K562 (cell line): ENCODE measurements around the gene BBC3. TPM values are rescaled to one million over a fixed set of nuclear protein-coding genes. Genes with fewer than 3 reads are reported as not detected.

Source experiments
- BCL6 ChIP-seq: fragments of 250-450 bp; sonication (Bioruptor Pico); IDR thresholded peaks from 2 replicates; pipeline ENCODE4 v1.4.0; 2020
- CBFA2T3 ChIP-seq: fragments of 450-650 bp; IDR thresholded peaks from 2 replicates; pipeline ENCODE4 v1.6.1; 2017
- GATA2 ChIP-seq: sonication (generic); formaldehyde crosslinking; IDR thresholded peaks from 2 replicates; pipeline ENCODE4 v1.4.0; 2020; ENCODE audit warnings: mild to moderate bottlenecking, missing genetic modification reagents
- HMGN3 ChIP-seq: IDR thresholded peaks from 2 replicates; pipeline ENCODE4 v1.6.1; 2011; ENCODE audit warnings: borderline replicate concordance, low read depth, mild to moderate bottlenecking, mixed read lengths, low read length; ENCODE audit not compliant: insufficient read length; ENCODE audit errors: extremely low read depth
- NFYB ChIP-seq: IDR thresholded peaks from 2 replicates; pipeline ENCODE4 v1.6.1; 2011; ENCODE audit warnings: mild to moderate bottlenecking, moderate library complexity; ENCODE audit not compliant: insufficient read length; ENCODE audit errors: extremely low read depth
- PURB ChIP-seq: sonication (generic); formaldehyde crosslinking; IDR thresholded peaks from 2 replicates; pipeline ENCODE4 v1.9.0; 2021; ENCODE audit warnings: low read depth, mild to moderate bottlenecking, missing genetic modification reagents
- SMARCE1 ChIP-seq: fragments of 450-650 bp; IDR thresholded peaks from 2 replicates; pipeline ENCODE4 v1.7.1; 2016; ENCODE audit warnings: mild to moderate bottlenecking
- STAT5A ChIP-seq: IDR thresholded peaks from 2 replicates; pipeline ENCODE4 v1.6.1; 2012; ENCODE audit warnings: low read length, inconsistent platforms, borderline replicate concordance
- TBL1XR1 ChIP-seq, 2 experiments: IDR thresholded peaks; 2 replicates each; pipeline ENCODE4 v1.6.1; 2012; ENCODE audit warnings: improper control_type of control experiment in 2 of 2, low read length in 2 of 2, mild to moderate bottlenecking in 1 of 2
- TCF15 ChIP-seq: fragments of 250-450 bp; sonication (Bioruptor Pico); IDR thresholded peaks from 2 replicates; pipeline ENCODE4 v1.8.0; 2022; ENCODE audit warnings: moderate library complexity, mild to moderate bottlenecking, inconsistent platforms
- ZFP91 ChIP-seq: sonication (generic); formaldehyde crosslinking; IDR thresholded peaks from 2 replicates; pipeline ENCODE4 v1.8.0; 2022; ENCODE audit warnings: mild to moderate bottlenecking, missing genetic modification reagents
- ZNF592 ChIP-seq: fragments of 450-650 bp; IDR thresholded peaks from 2 replicates; pipeline ENCODE4 v1.6.1; 2017; ENCODE audit warnings: antibody characterized with exemption, mild to moderate bottlenecking
- ZNF764 ChIP-seq: fragments of 250-450 bp; sonication (Bioruptor Pico); IDR thresholded peaks from 2 replicates; pipeline ENCODE4 v1.4.0; 2020; ENCODE audit warnings: low read depth, mild to moderate bottlenecking, moderate library complexity
- polyA plus RNA-seq, 8 experiments: library from polyadenylated mRNA; depleted of rRNA in 4 of 8; stranded (reverse) in 5 of 8; unstranded in 3 of 8; fragments of >200 nt; fragmentation: Nextera tagmentation in 2 of 8; fragmentation: Illumina TruSeq in 1 of 8; extraction: Ambion mirVana in 2 of 8; extraction: Trizol in 1 of 8; gene quantifications; 2 replicates each; pipeline versions ENCODE4 v1.2.1 to v1.2.3, GENCODE V29; 2011 to 2014; ENCODE audit warnings: inconsistent platforms in 1 of 8, missing spikeins in 1 of 8
- total RNA-seq, 7 experiments: library from RNA; depleted of rRNA in 6 of 7; stranded (reverse); fragments of >200 nt in 6 of 7; fragmentation: Illumina TruSeq in 2 of 7; extraction: Trizol in 2 of 7; gene quantifications; 2 replicates each; pipeline versions ENCODE4 v1.2.1 to v1.2.3, GENCODE V29; 2011 to 2021; ENCODE audit warnings: low replicate concordance in 1 of 7

BBC3 gene
- total and polyA plus RNA-seq, 9 of the 15 experiments (the other 6 are each of a cell fraction or from before 2014, with no cell fraction given) = 0.15 to 30.7 (median 4.8) TPM

- no peak for TF ChIP-seq STAT5A
- TF ChIP-seq CBFA2T3 = peak; percentile 56
- no peak for TF ChIP-seq ZNF764 (CRISPR knock-in tag)
- TF ChIP-seq HMGN3 = peak; percentile 77
- no peak for TF ChIP-seq GATA2 (CRISPR knock-in tag)
- no peak for TF ChIP-seq NFYB
- no peak for TF ChIP-seq PURB (CRISPR knock-in tag)
- 0 out of 4 replicates have a peak, but pooled peaks of 1 of the 2 experiments have one; percentile 34 for TF ChIP-seq TBL1XR1 (IDR thresholded peaks at IDR 0.05; ENCODE audit: low read length in 2 of 2)
- TF ChIP-seq SMARCE1 = no peak; the same call in 1 of the 2 replicates
- no peak for TF ChIP-seq TCF15 (CRISPR knock-in tag)
- TF ChIP-seq BCL6 (CRISPR knock-in tag) = no peak
- TF ChIP-seq ZNF592 = no peak
- TF ChIP-seq ZFP91 = 0 out of 2 replicates have a peak, but pooled peaks have one; percentile 71
Measured at GRCh38 chr19:47231215-47232054, 436 bp upstream of the BBC3 start (continued).
